HL-60/S4 treated with retinoic acid at 250 ng/mL for 4 days and 3 days (cell line): ENCODE measurements around the gene SEMA5A.

ENCODE experiments used
- in situ Hi-C: fragments of 300-500 bp; cut with MboI; formaldehyde crosslinking; loops from 2 replicates; pipeline ENCODE4 v1.7.0; 2022; ENCODE audit warnings: low sequenced_read_pairs

Gene SEMA5A

DNA sequence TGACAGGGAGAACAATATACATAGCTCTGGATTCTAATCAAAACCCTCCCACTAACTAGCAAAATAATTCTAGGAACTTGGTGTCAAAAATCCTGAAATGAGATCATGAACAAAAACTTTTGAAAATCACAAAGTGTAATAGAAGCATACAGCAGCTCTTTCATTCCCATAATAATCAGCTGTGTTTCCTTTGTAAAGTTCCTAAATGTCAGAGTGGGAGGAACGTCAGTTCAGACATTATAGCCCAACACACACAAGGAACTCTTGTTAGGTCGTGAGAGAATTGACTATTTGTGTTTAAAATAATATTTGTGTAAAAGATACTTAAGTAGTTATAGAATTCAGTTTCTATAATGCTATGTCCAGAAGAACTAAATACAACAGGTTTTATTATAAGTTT is 312.8 kb downstream of the SEMA5A start:
- in situ Hi-C loops = no loop called here

DNA sequence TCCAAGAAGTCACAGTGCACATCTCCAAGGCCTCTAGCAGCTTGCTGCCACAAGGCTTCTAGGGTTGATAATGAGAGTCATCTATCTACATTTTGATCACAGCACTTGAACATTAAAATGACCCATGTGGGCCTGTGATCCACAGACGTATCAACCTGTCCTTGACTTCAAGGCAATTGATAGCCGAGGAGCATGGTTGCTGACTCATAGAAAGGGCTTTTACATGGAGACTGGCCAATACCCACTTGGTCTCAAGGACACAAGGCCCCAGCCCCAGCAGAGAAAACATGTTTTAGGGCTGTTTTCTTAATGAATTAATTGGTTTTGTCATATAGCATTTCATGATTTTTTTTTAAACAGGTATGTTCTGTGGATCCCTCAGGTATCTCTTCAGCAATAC is 314.0 kb downstream of the SEMA5A start:
- in situ Hi-C loops = no loop called here

DNA sequence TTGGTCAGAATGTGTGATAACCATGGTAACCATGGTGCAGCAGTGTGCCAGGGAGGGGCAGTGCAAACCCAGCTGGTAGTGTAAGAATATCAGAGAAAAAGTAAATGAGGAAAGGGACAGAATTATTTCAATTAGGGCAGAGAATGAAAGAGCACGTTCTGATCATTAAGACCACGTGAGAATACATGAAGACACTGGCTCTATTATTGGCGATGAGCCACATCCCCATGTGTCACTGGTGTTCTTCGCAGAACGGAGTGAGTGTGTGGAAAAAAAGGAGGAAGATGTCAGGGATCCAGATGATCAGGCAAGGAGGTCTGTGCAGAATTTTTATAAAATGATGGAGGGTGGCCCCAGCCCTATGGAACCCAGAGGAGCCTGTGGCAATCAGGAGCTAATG is 315.5 kb downstream of the SEMA5A start:
- in situ Hi-C loops = no loop called here

DNA sequence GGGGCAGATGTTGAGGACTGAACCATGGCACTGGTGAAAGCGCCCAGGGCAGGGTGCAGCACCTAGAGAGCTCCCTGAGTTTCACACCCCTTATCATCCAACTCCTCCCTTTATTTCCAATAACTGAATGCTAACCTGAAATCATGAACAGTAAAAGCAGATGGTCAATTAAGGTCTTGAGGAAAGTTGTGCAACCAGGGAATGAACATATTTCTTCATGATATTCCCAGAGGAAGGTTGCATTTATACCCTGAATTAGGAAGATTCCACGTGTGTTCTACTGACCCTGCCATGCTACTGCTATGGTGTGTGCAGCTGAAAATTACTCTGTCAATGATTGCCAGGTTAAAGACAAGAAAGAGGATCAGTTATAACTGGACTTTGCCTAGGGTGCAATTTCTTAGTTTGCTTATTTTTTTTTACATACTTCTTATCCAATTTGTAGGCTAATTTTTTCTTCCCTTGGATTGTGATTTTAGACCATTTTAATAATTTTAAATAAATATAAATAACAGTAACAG is 319.8 kb downstream of the SEMA5A start:
- in situ Hi-C loops = no loop called here

DNA sequence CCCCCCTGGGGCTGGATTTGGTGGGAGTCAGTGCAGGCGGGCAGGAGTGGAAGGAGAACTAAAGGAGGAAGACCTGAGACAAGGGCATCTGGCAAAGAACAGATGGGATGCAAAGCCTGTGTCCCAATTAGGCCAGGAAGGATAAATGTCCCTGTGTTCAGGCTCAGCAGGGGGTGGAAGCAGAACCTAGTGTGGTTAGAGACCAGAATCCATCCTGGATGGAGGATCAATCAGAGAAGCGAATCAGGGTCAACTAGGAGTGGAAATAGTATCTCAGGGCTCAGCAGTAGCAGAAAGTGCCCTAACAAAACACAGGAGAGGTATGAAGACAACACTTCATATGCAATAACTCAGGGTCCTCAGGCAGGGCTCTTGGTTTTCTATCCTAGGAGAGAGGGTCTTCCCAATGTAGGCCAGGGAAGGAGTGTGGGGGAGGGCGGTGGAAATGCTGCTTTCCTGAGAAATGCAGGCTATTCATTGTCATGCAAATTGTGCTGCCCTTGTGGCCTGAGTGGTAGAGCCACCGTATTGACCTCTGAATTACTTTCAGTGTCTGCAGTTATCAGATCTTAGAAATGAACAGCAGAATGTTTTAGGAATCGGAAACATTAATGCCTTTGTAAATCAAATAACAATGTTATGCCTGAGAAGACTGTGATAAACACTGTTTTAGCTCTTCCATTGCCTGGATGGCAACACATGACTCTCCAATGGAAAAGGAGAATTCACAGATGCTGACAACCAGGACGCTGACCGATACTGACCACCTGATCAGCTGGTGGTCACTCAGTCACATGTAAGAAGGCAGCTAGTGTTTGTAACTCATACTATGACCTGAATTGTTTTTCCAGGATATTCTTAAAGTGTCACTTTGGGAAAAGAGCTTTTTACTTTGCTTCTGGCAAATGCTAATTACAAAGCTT is 323.6 kb downstream of the SEMA5A start:
- in situ Hi-C loops = no loop called here

DNA sequence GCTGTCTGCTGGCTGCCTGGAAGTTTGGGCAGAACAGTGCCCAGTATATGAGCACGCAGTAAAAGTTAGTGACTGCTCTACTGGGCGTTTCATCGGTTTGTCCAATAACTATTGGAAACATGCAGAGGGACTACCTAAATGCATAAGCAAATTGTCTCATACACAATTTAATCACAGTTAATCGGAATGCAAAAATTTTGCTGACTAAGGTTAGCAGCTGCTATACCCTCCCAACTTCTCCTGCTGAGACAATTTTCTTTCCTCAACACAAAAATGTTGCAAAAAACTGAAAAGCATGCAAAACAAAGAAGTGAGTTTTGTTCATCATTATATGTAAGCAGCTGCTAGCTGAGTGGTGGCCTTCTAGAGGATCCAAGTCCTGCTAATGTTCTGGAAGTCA is 327.5 kb downstream of the SEMA5A start:
- in situ Hi-C loops = no loop called here

DNA sequence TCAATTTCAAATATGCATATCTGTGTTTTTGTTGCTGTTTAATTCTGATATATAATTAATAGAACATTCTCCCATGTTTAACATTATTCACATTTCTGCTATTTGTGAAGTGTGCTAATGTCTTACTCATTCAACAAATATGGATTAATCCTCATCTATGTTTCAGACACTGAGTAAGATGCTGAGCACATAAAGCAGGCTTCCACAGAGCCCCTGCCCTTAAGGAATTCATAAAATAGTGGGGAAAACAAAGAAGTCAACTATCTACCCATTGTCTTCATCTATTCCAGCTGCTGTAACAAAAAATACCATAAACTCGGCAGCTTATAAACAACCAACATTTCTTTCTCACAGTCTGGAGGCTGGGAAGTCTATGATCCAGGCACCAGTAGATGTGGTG is 333.3 kb downstream of the SEMA5A start:
- in situ Hi-C loops = no loop called here

DNA sequence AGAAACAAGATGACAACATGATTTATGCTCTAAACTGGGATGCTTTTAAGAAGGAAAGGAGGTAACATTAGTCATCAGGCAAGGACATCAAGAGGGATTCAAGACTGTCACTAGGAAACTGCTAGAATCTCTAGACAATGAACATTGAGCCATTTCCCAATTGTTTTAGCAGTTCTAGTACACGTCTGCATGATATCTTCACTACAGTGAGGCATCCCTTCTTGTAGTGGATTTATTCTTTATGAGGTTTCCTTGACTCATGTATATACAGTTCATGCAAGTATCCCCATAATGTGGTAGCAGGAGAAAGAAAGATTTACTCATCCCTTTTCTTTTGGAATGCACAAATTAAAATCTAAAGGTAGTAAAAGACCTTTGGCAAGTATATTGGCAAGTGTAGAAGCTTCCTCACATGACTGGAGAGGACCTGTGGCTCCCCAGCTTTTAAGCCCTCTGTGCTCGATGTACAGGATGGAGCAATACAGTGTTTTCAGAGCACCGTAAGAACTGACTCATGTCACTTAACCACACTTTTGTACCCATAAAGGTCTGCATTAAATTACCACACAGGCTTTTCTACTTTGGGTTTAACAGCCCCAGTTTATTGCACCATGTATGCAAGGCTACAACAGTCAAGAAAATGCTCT is 335.9 kb downstream of the SEMA5A start:
- in situ Hi-C loops = no loop called here

DNA sequence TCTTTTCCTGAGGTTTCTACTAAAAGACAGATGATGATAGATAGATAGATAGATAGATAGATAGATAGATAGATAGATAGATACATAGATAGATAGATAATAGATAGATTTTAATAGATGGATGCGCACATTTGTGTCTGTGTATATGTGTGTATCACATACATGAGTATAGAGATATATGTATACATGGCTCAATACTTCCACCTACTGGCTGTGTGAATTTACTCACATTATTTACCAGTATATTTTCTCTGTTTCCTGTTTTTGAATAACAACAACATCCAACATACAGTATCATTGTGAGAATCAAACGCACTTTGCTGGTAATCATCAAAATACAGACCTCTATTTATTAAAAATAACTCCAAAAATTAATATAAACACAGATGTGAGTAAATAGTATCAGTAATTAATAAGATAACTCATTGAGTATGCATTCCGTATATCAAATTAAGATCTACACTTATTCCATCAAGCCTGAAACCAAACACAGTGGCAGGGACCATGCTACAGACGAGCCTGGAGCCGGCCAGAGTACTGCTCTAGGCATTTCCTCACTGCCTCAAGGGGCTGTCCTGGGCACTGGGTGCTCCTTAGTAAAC is 338.0 kb downstream of the SEMA5A start:
- in situ Hi-C loops = no loop called here

DNA sequence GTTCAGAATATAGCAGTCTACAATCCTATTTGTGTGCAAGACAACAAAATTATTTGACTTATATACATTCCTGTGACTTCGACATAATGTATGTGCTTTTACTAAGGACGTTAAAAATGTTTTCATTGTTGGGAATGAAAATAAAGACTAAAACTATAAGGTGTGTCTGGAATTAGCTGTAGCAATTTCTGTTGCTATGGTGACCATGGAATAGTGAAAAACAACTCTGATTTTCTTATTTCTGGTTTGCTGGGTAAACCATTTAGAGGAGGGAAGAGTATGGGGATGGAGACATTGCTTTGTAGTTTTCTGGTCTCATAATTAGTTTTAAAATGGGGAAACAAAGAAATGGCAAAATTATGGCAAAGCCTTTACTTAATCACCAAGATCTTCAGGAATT is 343.2 kb downstream of the SEMA5A start:
- in situ Hi-C loops = no loop called here

DNA sequence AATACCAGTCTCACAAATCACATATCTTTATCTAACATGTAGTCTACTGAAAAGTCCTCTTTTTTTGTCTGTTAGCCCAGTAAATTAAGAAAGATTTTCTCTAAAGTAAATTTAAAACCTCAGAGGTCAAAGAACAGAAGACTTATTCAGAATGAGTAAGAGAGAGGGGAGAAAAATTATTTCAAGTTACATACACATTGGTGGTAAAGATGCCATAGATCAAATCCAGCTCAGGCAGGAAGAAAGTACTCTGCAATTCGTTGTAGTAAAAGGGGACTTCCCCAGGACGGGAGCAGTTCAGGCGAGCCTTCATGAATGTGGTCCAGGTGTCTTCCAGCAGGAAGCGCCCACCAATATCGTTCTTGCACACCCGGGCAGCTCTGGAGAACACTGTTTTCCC is 344.1 kb downstream of the SEMA5A start:
- in situ Hi-C loops = no loop called here

DNA sequence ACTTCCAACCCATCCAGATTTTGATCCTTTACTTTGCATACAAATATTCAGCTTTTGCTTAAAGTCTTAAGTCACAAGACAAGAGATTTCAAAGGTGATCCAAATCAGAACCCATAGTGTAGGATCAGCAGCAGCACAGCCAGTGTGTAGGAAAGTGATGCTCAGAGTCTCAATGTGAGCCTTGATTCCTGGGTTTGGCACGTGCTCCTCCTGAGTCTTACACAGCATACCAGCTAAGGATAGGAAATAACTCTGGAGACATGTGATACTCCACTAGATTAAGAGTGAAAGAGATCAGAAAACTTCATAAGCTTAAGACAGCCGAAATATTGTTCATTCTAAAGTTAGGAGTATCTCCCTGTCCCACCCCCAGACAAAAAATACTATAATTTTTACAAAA is 344.9 kb downstream of the SEMA5A start:
- in situ Hi-C loops = no loop called here

DNA sequence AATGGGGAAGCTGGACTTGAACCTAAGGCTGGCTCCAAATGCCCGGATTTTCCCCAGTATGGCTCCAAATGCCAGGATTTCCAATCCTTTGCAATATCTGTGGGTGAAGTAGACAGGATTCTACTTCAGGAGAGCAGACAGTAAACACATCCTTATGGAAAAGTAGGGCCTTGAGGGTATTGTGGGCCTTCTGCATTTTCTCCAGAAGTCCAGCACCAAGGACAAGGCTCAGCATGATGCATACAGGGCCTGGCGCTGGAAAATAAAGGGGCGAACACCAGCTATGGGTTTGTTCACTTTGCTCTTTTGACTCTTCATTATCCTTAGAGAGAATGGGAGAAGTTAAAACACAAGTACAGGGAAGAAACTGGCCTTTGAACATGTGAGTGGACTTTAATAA is 347.5 kb downstream of the SEMA5A start:
- in situ Hi-C loops = loop anchor here (25.0 kb wide), 1 partner anchor 1286 kb away; no protein-coding TSS in a partner anchor

DNA sequence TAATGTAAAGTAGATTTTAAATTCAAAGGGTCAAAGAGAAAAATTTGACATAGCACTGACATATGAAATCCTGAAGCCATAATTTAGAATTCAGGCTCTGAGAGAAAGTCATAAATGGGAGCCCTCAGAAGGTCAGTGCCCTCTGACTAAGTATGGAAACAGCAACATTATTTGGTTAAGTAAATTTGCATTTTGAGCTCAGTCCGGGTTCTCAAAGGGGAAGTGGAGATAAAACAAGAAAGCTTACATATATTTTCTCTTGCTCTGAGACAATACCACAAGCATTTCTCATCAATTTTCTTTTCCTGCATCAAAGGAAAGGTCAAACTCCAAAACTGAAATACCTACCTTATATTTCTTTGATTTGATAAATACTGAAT is 348.0 kb downstream of the SEMA5A start:
- in situ Hi-C loops = loop anchor here (25.0 kb wide), 1 partner anchor 1286 kb away; no protein-coding TSS in a partner anchor

DNA sequence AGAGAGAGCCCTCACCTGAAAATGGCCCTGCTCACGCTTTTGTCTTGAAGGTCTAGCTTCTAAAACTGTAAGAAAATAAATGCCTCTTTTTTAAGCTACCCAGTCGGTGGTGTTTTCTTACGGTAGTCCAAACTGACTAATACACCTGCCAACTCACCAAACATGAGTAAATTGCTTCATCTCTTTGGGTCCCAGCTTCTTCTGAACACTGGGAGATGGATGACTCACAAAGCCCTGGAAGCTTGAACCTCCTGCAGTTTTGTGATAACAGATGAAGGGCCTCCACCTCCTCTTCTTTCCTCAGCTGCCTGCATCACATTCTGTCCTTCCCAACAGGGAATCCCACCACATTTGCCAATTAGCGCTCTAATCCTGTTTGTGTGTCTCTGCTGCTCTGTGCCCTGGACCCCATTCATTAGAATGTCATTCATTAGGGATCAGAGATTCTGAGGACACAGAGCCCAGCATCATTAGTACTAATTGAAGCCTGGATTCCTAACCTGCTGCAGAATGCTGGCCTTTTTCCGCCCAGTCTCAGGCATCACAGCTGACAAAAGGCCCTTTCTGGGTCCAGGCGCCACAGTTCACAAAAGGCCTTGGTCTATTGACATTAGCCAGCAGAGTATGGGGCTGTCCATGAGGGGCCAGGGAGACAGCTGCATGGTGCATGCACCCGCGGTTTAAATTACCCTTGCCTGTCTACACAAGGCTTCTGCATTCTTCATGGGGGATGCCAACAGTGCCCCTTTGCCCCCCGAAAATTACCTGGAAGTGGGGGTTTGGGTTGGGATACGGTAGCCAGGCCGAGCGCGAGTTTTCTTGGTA is 349.3 kb downstream of the SEMA5A start:
- in situ Hi-C loops = loop anchor here (25.0 kb wide), 1 partner anchor 1284 kb away; no protein-coding TSS in a partner anchor

DNA sequence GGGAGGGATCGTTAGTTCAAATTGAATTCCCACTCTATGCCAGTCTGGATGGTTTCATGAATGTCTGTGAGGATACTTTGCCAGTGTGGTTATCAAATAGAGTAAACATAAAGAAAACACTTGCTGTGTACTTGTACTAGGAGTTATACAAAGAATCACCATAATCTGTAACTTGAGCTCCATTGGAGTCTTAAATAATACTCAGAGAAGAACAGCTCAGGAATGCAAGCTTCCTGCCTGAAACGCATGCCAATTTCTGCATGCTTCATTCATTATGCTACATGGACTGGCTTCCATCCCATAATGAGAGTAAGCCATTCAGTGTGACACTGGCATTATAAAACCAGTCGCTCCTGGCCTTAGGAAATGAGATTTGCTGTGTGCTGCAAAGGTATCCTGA is 351.4 kb downstream of the SEMA5A start:
- in situ Hi-C loops = loop anchor here (25.0 kb wide), 1 partner anchor 1282 kb away; no protein-coding TSS in a partner anchor

DNA sequence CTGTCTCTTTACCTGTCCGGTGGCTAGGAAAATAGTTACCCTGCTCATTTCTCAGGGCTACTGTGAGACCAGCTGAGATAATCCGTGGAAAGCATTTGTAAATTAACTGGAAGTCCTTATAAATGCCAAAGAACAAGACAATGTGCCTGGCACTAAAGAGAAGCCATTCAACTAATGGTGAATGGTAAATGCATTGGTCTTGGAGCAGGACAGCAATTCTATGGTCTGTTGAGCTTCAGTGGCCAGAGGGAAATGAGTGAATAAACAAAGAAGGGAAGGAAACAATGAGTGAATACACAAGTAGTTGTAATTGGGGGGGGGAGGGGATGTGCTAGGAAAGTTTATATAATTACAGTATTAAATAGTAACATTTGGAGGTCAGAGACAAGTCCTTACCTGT is 353.6 kb downstream of the SEMA5A start:
- in situ Hi-C loops = loop anchor here (25.0 kb wide), 1 partner anchor 1280 kb away; no protein-coding TSS in a partner anchor

DNA sequence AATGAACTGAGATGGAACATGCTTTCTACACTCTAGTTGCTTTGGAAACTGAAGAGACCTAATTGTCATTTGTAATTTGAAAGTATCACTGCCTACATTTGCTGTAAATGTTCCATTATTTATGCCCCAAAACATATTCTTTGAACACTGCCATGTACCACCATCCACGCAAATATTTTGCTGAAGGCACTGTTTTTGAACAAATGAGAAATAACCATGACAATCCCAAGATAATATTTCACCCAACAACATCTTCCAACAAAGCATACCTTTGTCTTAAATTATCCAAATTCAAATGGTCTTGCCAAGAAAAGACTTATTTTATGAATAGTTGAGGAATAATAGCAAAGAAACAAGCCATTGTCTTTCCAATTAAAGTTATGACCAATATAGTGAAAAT is 356.2 kb downstream of the SEMA5A start:
- in situ Hi-C loops = loop anchor here (25.0 kb wide), 1 partner anchor 1277 kb away; no protein-coding TSS in a partner anchor

DNA sequence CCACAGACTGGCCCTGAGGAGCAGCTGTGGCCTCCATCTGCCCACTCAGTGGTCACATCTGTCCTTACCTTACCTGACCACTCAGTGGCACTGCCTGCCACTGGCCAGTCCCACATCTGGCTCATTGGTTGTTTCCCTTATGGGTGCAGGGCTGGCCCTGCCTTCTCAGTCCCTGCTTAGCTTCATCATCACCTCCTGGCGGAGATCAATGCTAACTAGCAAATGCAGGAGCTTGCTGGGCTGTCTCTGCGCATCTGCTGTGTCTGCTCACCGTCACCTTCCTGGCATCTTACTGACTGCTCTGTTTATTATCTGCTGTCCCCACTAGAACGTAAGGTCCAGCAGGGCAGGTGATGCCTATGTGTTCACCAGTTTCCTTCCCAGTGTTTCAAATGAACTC is 356.9 kb downstream of the SEMA5A start:
- in situ Hi-C loops = loop anchor here (25.0 kb wide), 1 partner anchor 1277 kb away; no protein-coding TSS in a partner anchor

DNA sequence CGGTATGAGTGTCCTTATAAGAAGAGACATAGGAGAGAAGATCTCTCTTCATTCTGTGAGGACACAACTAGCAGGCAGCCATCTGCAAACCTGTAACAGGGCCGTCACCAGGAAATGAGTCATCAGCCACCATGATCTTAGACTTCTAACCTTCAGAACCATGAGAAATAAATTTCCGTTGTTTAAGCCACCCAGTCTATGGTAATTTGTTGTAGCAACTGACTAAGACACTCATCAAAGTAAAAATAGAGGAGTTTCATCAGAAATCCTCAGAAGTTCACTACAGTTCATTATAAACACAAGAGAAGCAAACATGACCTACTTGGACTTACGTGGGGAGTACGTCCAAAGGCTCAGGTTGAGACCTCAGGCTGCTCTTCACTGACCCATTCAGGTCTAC is 357.7 kb downstream of the SEMA5A start:
- in situ Hi-C loops = loop anchor here (25.0 kb wide), 1 partner anchor 1276 kb away; no protein-coding TSS in a partner anchor
